Ishikawa (cell line): Measurements from ENCODE around the gene SNX27.

Source experiments
- CREB1 ChIP-seq: IDR thresholded peaks from 2 replicates; pipeline ENCODE4 v1.6.1; 2012; ENCODE audit warnings: low read depth
- FOXM1 ChIP-seq: IDR thresholded peaks from 2 replicates; pipeline ENCODE4 v1.6.1; 2012; ENCODE audit warnings: low read depth, borderline replicate concordance
- RAD21 ChIP-seq: IDR thresholded peaks from 2 replicates; pipeline ENCODE4 v1.6.1; 2012; ENCODE audit warnings: low read depth
- TAF1 ChIP-seq: IDR thresholded peaks from 2 replicates; pipeline ENCODE4 v1.6.1; 2012; ENCODE audit warnings: low read depth, mild to moderate bottlenecking
- TCF12 ChIP-seq: IDR thresholded peaks from 2 replicates; pipeline ENCODE4 v1.6.1; 2012; ENCODE audit warnings: low read depth
- USF1 ChIP-seq: IDR thresholded peaks from 2 replicates; pipeline ENCODE4 v1.6.1; 2012
- YY1 ChIP-seq: IDR thresholded peaks from 2 replicates; pipeline ENCODE4 v1.6.1; 2012; ENCODE audit warnings: low read depth
- ZBTB7A ChIP-seq: IDR thresholded peaks from 2 replicates; pipeline ENCODE4 v1.6.1; 2012; ENCODE audit warnings: low read depth

GRCh38 chr1:151565502-151566189 lies 46.2 kb upstream of the SNX27 start:
- TF ChIP-seq FOXM1 (no peak), TAF1 (no peak), CREB1 (no peak), TCF12 (no peak), YY1 (no peak), USF1 (no peak), RAD21 (no peak), ZBTB7A (no peak)
